NCI-H1694 (cell line): Measurements from ENCODE around the gene MEI4.
"Not testable (repeated sequence)": the region's sequence is repeated elsewhere in the genome, so short reads cannot be mapped to it uniquely, and the experiment has no call there.

Experiments used
- DNase-seq: peaks from one replicate; lab custom pipeline; 2025; lab: John Stamatoyannopoulos, UW

Gene MEI4

GRCh38 chr6:77816766-77817270, 164.0 kb downstream of the MEI4 start:
- DNase-seq: no peak

GRCh38 chr6:77822265-77822664, 169.4 kb downstream of the MEI4 start:
- DNase-seq: no peak

GRCh38 chr6:77825204-77825603, 172.4 kb downstream of the MEI4 start:
- no peak for DNase-seq

GRCh38 chr6:77829736-77830135, 176.9 kb downstream of the MEI4 start:
- no peak for DNase-seq

- not testable (repeated sequence) for DNase-seq
Observed at GRCh38 chr6:77833749-77834148, 180.9 kb downstream of the MEI4 start.

- DNase-seq: no peak
Observed at GRCh38 chr6:77834591-77834996, 181.8 kb downstream of the MEI4 start.

GRCh38 chr6:77837034-77837784, 184.4 kb downstream of the MEI4 start:
- no peak for DNase-seq

- DNase-seq: no peak
Observed at GRCh38 chr6:77839292-77839691, 186.5 kb downstream of the MEI4 start.

GRCh38 chr6:77844822-77845221, 192.0 kb downstream of the MEI4 start:
- no peak for DNase-seq

- no peak for DNase-seq
Observed at GRCh38 chr6:77853401-77853800, 200.6 kb downstream of the MEI4 start.

- DNase-seq: no peak
Observed at GRCh38 chr6:77856391-77856790, 203.6 kb downstream of the MEI4 start.

GRCh38 chr6:77857421-77857820, 204.6 kb downstream of the MEI4 start:
- DNase-seq: no peak

GRCh38 chr6:77876300-77876699, 223.5 kb downstream of the MEI4 start:
- DNase-seq: no peak

- no peak for DNase-seq
Observed at GRCh38 chr6:77879527-77879926, 226.7 kb downstream of the MEI4 start.

GRCh38 chr6:77880501-77880900, 227.7 kb downstream of the MEI4 start:
- no peak for DNase-seq

GRCh38 chr6:77883851-77884250, 231.0 kb downstream of the MEI4 start:
- DNase-seq: no peak

GRCh38 chr6:77893391-77893790, 240.6 kb downstream of the MEI4 start:
- DNase-seq: no peak

- DNase-seq: no peak
Observed at GRCh38 chr6:77906070-77906469, 253.2 kb downstream of the MEI4 start.

GRCh38 chr6:77910826-77911225, 258.0 kb downstream of the MEI4 start:
- no peak for DNase-seq

GRCh38 chr6:77926198-77926751, 273.4 kb downstream of the MEI4 start:
- DNase-seq: no peak

- no peak for DNase-seq
Observed at GRCh38 chr6:77930382-77930781, 277.5 kb downstream of the MEI4 start.

GRCh38 chr6:77930952-77931351, 278.1 kb downstream of the MEI4 start:
- no peak for DNase-seq

- DNase-seq: no peak
Observed at GRCh38 chr6:77962070-77962469, 309.2 kb downstream of the MEI4 start.

GRCh38 chr6:77965449-77965848, 312.6 kb downstream of the MEI4 start:
- no peak for DNase-seq
